Fibroblast of skin of scalp (primary cell): ENCODE measurements around the gene TLN1.
A peak's percentile ranks its signal among the peaks of the same experiment; 100 is the strongest.

ENCODE experiments used
- DNase-seq: peaks from one replicate; pipeline ENCODE4 v3.0.0-alpha.2; 2013

The TLN1 gene

GRCh38 chr9:35729700-35730485 is 2.1 kb downstream of the TLN1 start:
- DNase-seq = peak; percentile 94

- DNase-seq = no peak
Observed at GRCh38 chr9:35729101-35729500, 2.9 kb downstream of the TLN1 start.

- DNase-seq = peak; percentile 97
Observed at GRCh38 chr9:35728041-35728971, 3.7 kb downstream of the TLN1 start.

GRCh38 chr9:35727676-35728040 is 4.3 kb downstream of the TLN1 start:
- no peak for DNase-seq

- peak; percentile 54 for DNase-seq
Observed at GRCh38 chr9:35726931-35727330, 5.1 kb downstream of the TLN1 start.

GRCh38 chr9:35725362-35725761 is 6.6 kb downstream of the TLN1 start:
- no peak for DNase-seq

- DNase-seq = no peak
Observed at GRCh38 chr9:35723908-35724307, 8.1 kb downstream of the TLN1 start.

- no peak for DNase-seq
Observed at GRCh38 chr9:35723426-35723825, 8.6 kb downstream of the TLN1 start.

GRCh38 chr9:35719546-35719945 is 12.4 kb downstream of the TLN1 start:
- no peak for DNase-seq

- DNase-seq = no peak
Observed at GRCh38 chr9:35718721-35719511, 13.1 kb downstream of the TLN1 start.

GRCh38 chr9:35717132-35717870 is 14.7 kb downstream of the TLN1 start:
- no peak for DNase-seq

GRCh38 chr9:35716230-35716629 is 15.8 kb downstream of the TLN1 start:
- DNase-seq = no peak

GRCh38 chr9:35714579-35715252 is 17.3 kb downstream of the TLN1 start:
- no peak for DNase-seq

- DNase-seq = no peak
Observed at GRCh38 chr9:35714123-35714522, 17.9 kb downstream of the TLN1 start.

- DNase-seq = no peak
Observed at GRCh38 chr9:35713578-35713977, 18.4 kb downstream of the TLN1 start.

GRCh38 chr9:35712762-35713400 is 19.1 kb downstream of the TLN1 start:
- no peak for DNase-seq

- DNase-seq = no peak
Observed at GRCh38 chr9:35711501-35712428, 20.2 kb downstream of the TLN1 start.

GRCh38 chr9:35710818-35711500 is 21.0 kb downstream of the TLN1 start:
- DNase-seq = no peak

- DNase-seq = no peak
Observed at GRCh38 chr9:35708146-35708545, 23.8 kb downstream of the TLN1 start.
